ENCODE measurements around the gene CHST11. TPM values are rescaled to one million over a fixed set of nuclear protein-coding genes. Genes with fewer than 3 reads are reported as not detected.

The CHST11 gene
- polyA plus RNA-seq, 10 donors, result 1.8 to 3.7 (median 2.5) TPM

GRCh38 chr12:104650541-104650940 is 193.8 kb downstream of the CHST11 start:
- DNase-seq, result no peak

GRCh38 chr12:104651811-104652210 is 195.1 kb downstream of the CHST11 start:
- DNase-seq, result no peak

GRCh38 chr12:104652358-104652757 is 195.6 kb downstream of the CHST11 start:
- DNase-seq, result peak in 1 of 3 donors; percentile 66

GRCh38 chr12:104652910-104653309 is 196.2 kb downstream of the CHST11 start:
- DNase-seq, result no peak

GRCh38 chr12:104653730-104654664 is 197.2 kb downstream of the CHST11 start:
- no peak for DNase-seq

GRCh38 chr12:104654665-104655609 is 198.2 kb downstream of the CHST11 start:
- no peak for DNase-seq

GRCh38 chr12:104656383-104656782 is 199.6 kb downstream of the CHST11 start:
- DNase-seq, result no peak

- no peak for DNase-seq
Observed at GRCh38 chr12:104656921-104657320, 200.2 kb downstream of the CHST11 start.

GRCh38 chr12:104657726-104658484 is 201.2 kb downstream of the CHST11 start:
- DNase-seq, result no peak

GRCh38 chr12:104659058-104659457 is 202.3 kb downstream of the CHST11 start:
- no peak for DNase-seq

GRCh38 chr12:104662203-104662602 is 205.5 kb downstream of the CHST11 start:
- no peak for DNase-seq

- no peak for DNase-seq
Observed at GRCh38 chr12:104662908-104663307, 206.2 kb downstream of the CHST11 start.

GRCh38 chr12:104664351-104664750 is 207.6 kb downstream of the CHST11 start:
- DNase-seq, result no peak

GRCh38 chr12:104665296-104665695 is 208.5 kb downstream of the CHST11 start:
- DNase-seq, result no peak

- no peak for DNase-seq
Observed at GRCh38 chr12:104667139-104667538, 210.4 kb downstream of the CHST11 start.

GRCh38 chr12:104668274-104668718 is 211.5 kb downstream of the CHST11 start:
- peak in 1 of 3 donors; percentile 72 for DNase-seq

GRCh38 chr12:104669089-104669721 is 212.5 kb downstream of the CHST11 start:
- peak in 1 of 3 donors; percentile 77 for DNase-seq

- DNase-seq, result peak; percentile 78 to 94 (median 83)
Observed at GRCh38 chr12:104669851-104670337, 213.1 kb downstream of the CHST11 start.

- no peak for DNase-seq
Observed at GRCh38 chr12:104670439-104671408, 214.0 kb downstream of the CHST11 start.

All from muscle of back (tissue), 11 donors.